SU-DHL-6 (cell line): Measurements from ENCODE around the gene LRFN3.

Experiments used
- H2AFZ ChIP-seq: fragments of 200-600 bp; sonication (generic); 2 replicates; pipeline ENCODE4 v1.6.1; 2014; ENCODE audit warnings: low read depth, mild to moderate bottlenecking, moderate library complexity, mixed read lengths, antibody characterized with exemption, low read length; ENCODE audit not compliant: severe bottlenecking
- H3F3A ChIP-seq: fragments of 200-600 bp; shearing (Covaris generic); 2 replicates; pipeline ENCODE4 v1.6.0; 2016; ENCODE audit warnings: antibody characterized with exemption, mild to moderate bottlenecking; ENCODE audit not compliant: insufficient read depth
- H3K27ac ChIP-seq: fragments of 200-600 bp; sonication (generic); 2 replicates; pipeline ENCODE4 v1.5.1; 2016; ENCODE audit warnings: low read depth, mild to moderate bottlenecking, low read length, moderate library complexity, mixed read lengths
- H3K27me3 ChIP-seq: fragments of 200-600 bp; sonication (generic), shearing (Covaris generic); 2 replicates; pipeline ENCODE4 v1.6.0; 2014; ENCODE audit warnings: mild to moderate bottlenecking, low read length
- H3K36me3 ChIP-seq: fragments of 200-600 bp; sonication (generic); 2 replicates; pipeline ENCODE4 v1.6.1; 2014; ENCODE audit warnings: mild to moderate bottlenecking, low read length, mixed read lengths
- H3K4me2 ChIP-seq: fragments of 300-600, 200-600 bp; shearing (Covaris generic), sonication (generic); 2 replicates; pipeline ENCODE4 v1.6.0; 2014; ENCODE audit warnings: low read length, low read depth, mild to moderate bottlenecking; ENCODE audit not compliant: poor library complexity, severe bottlenecking
- H3K4me3 ChIP-seq: fragments of 200-600 bp; sonication (generic); 2 replicates; pipeline ENCODE4 v1.5.1; 2014; ENCODE audit warnings: antibody characterized with exemption, low read length, mild to moderate bottlenecking, mixed read lengths; ENCODE audit not compliant: insufficient read depth, poor library complexity, severe bottlenecking
- H3K79me2 ChIP-seq: fragments of 200-600 bp; sonication (generic); 2 replicates; pipeline ENCODE4 v1.6.1; 2014; ENCODE audit warnings: mild to moderate bottlenecking, low read length, moderate library complexity; ENCODE audit not compliant: insufficient read depth
- H3K9ac ChIP-seq: fragments of 200-600 bp; sonication (generic); 2 replicates; pipeline ENCODE4 v1.7.0; 2014; ENCODE audit warnings: mild to moderate bottlenecking, low read length
- H3K9me2 ChIP-seq: fragments of 200-600 bp; sonication (generic); replicated peaks from 2 replicates; pipeline ENCODE4 v1.6.1; 2014; ENCODE audit warnings: low read length; ENCODE audit not compliant: insufficient read depth
- H3K9me3 ChIP-seq: fragments of 200-600 bp; sonication (generic); 2 replicates; pipeline ENCODE4 v1.6.1; 2014; ENCODE audit warnings: low read length, mixed read lengths; ENCODE audit not compliant: insufficient read depth
- H4K20me1 ChIP-seq: fragments of 200-600 bp; sonication (generic); 2 replicates; pipeline ENCODE4 v1.6.1; 2014; ENCODE audit warnings: low read depth, mild to moderate bottlenecking, antibody characterized with exemption, low read length, moderate library complexity, mixed read lengths
- CTCF ChIP-seq: fragments of 200-600 bp; sonication (generic); IDR thresholded peaks from one replicate; pipeline ENCODE4 v1.5.1; 2017; ENCODE audit warnings: antibody characterized with exemption, mild to moderate bottlenecking, low read length, moderate library complexity; ENCODE audit not compliant: insufficient read depth, poor library complexity, severe bottlenecking
- EZH2phosphoT487 ChIP-seq: fragments of 200-600 bp; sonication (generic), shearing (Covaris generic); conservative IDR thresholded peaks from 2 replicates; pipeline ENCODE4 v1.6.1; 2018; ENCODE audit warnings: mild to moderate bottlenecking, antibody characterized with exemption, low read length, moderate library complexity, mixed read lengths

Gene LRFN3

GRCh38 chr19:35935911-35936737 is at the start of gene LRFN3:
Gene LRFN3 (plus strand): TSS chr19:35936374. CDS start chr19:35939426, 3,052 bp downstream.
- Histone ChIP-seq H3K36me3 (no peaks in the 10 kb centered on the region), H3K4me2 (peak within 1 kb of the TSS; percentile 82), H3K4me3 (peak within 1 kb of the TSS; percentile 75), H3F3A (0 out of 2 replicates have a peak, but pooled peaks cover under 1% of the 10 kb centered on the region), H3K27me3 (no peaks in the 10 kb centered on the region), H3K9me2 (no peaks in the 10 kb centered on the region), H3K27ac (no peak within 1 kb of the TSS), H4K20me1 (no peaks in the 10 kb centered on the region), H3K9ac (peak within 1 kb of the TSS; percentile 66), H3K79me2 (no peaks in the 10 kb centered on the region), H2AFZ (peak within 1 kb of the TSS; percentile 93), H3K9me3 (no peaks in the 10 kb centered on the region)
- TF ChIP-seq EZH2phosphoT487: no peak
- TF ChIP-seq CTCF: no peak

- Histone ChIP-seq H3K27ac (no peak overlapping the region), H3K4me2 (no peak overlapping the region), H3K9ac (no peak overlapping the region), H3K4me3 (no peak overlapping the region), H3K79me2 (no peaks in the 10 kb centered on the region), H3K27me3 (no peaks in the 10 kb centered on the region), H3F3A (peaks cover 35% of the 10 kb centered on the region; the same call in 1 of the 2 replicates), H2AFZ (no peak overlapping the region), H3K9me3 (no peaks in the 10 kb centered on the region), H4K20me1 (no peaks in the 10 kb centered on the region), H3K36me3 (peaks cover 10% of the 10 kb centered on the region; the same call in 1 of the 2 replicates), H3K9me2 (no peaks in the 10 kb centered on the region)
- TF ChIP-seq EZH2phosphoT487 (no peak), CTCF (no peak)
Measured at GRCh38 chr19:35887197-35887596, 49.0 kb upstream of the LRFN3 start.

- Histone ChIP-seq H3K9me2 (no peaks in the 10 kb centered on the region), H3K27ac (no peak overlapping the region), H3K9ac (no peak overlapping the region), H3K4me3 (no peak overlapping the region), H3K79me2 (0 out of 2 replicates have a peak, but pooled peaks cover 3% of the 10 kb centered on the region), H3K9me3 (no peaks in the 10 kb centered on the region), H3K27me3 (no peaks in the 10 kb centered on the region), H2AFZ (no peak overlapping the region), H3K4me2 (no peak overlapping the region), H3K36me3 (peaks cover 19% of the 10 kb centered on the region; the same call in 1 of the 2 replicates), H3F3A (peaks cover 30% of the 10 kb centered on the region; the same call in 1 of the 2 replicates), H4K20me1 (no peaks in the 10 kb centered on the region)
- TF ChIP-seq EZH2phosphoT487: no peak
Measured at GRCh38 chr19:35888398-35888797, 47.8 kb upstream of the LRFN3 start.
